MM.1S (cell line): ENCODE data around the gene CRY2.

Experiments used
- CTCF ChIP-seq: fragments of 300-600 bp; sonication (generic); IDR thresholded peaks from 2 replicates; pipeline ENCODE4 v1.5.1; 2016; ENCODE audit warnings: antibody characterized with exemption, low read length, mixed read lengths
- EZH2 ChIP-seq: fragments of 300-600 bp; sonication (generic); optimal IDR thresholded peaks from 2 replicates; pipeline ENCODE3; 2017; ENCODE audit warnings: low read depth, mild to moderate bottlenecking, antibody characterized with exemption, low read length, mixed read lengths

- TF ChIP-seq EZH2 (no peak), CTCF (peak; percentile 52)
Observed at GRCh38 chr11:45872651-45873356, 25.5 kb downstream of the CRY2 start.
